Coronary artery (tissue), 2 donors: ENCODE results near the gene RTL1.

Experiments used
- DNase-seq: peaks from one replicate; pipeline ENCODE4 v3.0.0-alpha.2; 2017; ENCODE audit warnings: low spot score
- H3K27ac ChIP-seq, 2 donors: fragments of 200-600 bp; sonication (generic); one replicate each; pipeline ENCODE4 v1.5.1; 2016 to 2019
- H3K4me3 ChIP-seq: fragments of 200-600 bp; sonication (generic); 2 replicates; pipeline ENCODE4 v1.5.1; 2016; ENCODE audit warnings: mild to moderate bottlenecking, moderate library complexity
- TF ChIP-seq, protein P1 (sequence below): fragments of 200-600 bp; sonication (generic); IDR thresholded peaks from one replicate; pipeline ENCODE4 v1.5.1; 2019; ENCODE audit warnings: antibody characterized with exemption

Gene RTL1

DNA sequence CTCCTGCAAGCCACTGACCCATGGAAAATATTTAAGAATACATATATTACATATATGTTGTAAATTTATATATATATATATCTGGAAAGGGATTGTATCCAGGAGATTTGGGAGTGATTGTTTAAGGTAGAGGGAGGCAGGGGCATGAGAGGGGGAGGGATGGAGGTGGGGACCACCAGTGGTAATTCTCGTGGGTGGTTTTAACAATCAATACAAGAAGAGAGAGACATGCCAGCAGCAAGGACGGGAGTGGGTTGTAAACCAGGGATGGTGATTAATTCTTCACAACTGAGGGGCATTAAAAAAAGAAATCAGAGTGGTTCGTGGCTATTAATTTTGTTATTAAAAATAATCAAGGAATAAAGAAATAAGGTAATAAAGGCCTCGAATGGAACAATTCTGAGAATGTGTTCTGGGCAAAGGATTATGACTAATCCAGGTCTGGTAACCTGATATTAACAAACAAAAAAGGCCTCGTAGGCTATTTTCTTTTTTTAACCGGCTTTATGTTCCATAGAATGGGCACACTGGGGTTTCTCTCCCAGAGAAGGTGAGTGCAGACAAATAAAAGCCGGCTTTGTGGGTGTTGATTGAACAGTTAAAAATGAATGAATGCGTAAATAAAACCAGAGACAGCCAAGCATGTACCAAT is 8.3 kb upstream of the RTL1 start:
- Histone ChIP-seq H3K27ac (no peak overlapping the region), H3K4me3 (no peak overlapping the region)
- no peak for DNase-seq
- TF ChIP-seq, protein P1, sequence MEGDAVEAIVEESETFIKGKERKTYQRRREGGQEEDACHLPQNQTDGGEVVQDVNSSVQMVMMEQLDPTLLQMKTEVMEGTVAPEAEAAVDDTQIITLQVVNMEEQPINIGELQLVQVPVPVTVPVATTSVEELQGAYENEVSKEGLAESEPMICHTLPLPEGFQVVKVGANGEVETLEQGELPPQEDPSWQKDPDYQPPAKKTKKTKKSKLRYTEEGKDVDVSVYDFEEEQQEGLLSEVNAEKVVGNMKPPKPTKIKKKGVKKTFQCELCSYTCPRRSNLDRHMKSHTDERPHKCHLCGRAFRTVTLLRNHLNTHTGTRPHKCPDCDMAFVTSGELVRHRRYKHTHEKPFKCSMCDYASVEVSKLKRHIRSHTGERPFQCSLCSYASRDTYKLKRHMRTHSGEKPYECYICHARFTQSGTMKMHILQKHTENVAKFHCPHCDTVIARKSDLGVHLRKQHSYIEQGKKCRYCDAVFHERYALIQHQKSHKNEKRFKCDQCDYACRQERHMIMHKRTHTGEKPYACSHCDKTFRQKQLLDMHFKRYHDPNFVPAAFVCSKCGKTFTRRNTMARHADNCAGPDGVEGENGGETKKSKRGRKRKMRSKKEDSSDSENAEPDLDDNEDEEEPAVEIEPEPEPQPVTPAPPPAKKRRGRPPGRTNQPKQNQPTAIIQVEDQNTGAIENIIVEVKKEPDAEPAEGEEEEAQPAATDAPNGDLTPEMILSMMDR = no peak

DNA sequence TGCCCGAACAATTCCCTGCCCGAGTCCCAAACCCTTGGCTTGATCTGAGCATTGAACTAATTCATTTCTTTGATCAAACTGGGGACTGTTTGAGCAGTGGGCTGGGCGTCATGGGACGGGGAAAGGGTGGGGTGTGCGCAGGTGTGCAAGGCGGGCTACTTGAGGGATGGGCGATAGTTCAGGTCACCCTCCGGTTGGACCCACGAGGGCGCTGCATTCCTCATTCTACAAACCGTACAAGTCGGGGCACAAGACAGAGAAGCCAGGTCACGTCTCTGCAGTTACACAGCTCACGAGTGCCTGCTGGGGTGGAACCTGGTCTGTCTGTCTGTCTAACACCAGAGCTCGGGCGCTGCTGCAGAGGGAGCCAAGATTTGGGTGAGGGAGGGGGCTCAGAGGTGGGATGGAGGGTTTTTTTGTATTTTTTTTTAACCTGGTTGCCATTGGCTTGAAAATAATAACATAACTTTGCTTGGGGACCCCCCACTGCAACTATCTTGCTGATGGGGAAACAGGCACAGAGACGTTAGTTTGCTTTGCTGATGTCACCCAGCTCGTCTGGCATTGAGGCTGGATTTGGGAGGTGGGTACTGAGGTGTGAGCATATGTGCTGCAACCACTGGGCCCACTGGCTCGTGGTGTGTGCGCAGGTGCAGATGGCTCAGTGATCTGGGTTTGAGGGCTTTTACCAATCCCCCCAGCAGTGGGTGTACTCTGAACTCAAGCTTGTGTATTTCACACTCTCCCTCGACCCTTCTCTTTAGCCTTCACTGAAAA is 7.6 kb upstream of the RTL1 start:
- Histone ChIP-seq H3K27ac (no peak overlapping the region), H3K4me3 (no peak overlapping the region)
- no peak for DNase-seq
- TF ChIP-seq, protein P1 = no peak

DNA sequence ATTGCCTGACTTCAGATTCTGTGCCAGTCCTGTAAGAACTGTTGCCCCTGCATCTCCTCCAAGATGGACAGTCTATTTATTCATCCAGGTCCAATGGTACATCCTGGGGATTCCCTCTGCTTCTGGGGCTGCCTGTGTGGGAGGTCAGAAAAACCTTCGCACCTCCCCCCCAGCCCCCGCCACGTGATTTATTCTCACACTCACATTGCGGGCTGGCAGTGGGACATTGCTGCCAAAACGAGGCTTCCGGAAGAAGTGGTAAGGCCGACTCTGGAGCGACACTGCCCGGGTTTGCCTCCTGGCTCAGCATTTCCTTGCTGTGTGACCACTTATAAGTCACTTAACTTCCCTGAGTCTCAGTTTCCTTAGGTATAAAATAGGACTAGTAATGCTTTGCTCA is 5.9 kb upstream of the RTL1 start:
- no peak for DNase-seq
- TF ChIP-seq, protein P1 = no peak
- no peak overlapping the region for H3K4me3 ChIP-seq
- no peak overlapping the region for H3K27ac ChIP-seq

DNA sequence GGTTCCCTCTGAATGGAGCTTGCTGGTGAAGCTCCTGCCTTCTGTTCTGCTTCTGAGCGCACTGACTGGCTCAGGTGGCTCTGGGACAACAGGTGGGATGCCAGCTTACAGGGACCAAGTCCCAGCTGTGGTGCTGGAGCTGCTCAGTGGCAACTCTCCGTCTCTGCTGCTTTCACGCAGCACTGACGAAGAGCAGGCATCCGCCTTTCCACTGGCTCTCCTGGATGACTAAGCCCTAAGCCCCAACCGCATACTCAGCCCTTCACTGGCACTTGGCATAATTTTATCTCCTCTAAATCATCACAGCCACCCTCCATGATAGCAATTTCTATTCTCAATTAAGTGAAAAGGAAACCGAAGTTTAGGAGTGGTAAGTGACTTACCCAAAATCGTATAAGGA is 3.7 kb upstream of the RTL1 start:
- Histone ChIP-seq H3K4me3 (no peak overlapping the region), H3K27ac (no peak overlapping the region)
- no peak for DNase-seq
- TF ChIP-seq, protein P1 = no peak

DNA sequence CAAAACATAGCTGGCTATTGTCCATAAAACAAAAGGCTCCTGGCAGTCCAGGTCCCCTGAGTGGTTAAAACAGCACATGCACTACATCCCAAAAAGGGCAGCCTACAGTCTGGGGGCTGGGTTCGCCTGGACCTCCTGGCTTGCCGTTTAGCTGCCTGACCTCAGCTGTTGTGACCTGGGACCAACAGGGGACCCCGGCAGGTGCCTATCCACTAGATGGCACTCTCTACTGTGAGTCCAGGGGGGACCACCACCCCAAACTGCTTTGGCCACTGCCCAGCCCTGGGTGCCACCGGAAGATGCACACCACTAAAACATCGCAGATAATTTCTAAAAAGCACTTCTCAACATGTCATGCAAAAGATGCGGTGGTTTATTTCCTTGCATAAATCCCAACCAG is 2.9 kb upstream of the RTL1 start:
- TF ChIP-seq, protein P1 = no peak
- DNase-seq = no peak
- H3K27ac ChIP-seq = no peak overlapping the region
- no peak overlapping the region for H3K4me3 ChIP-seq

DNA sequence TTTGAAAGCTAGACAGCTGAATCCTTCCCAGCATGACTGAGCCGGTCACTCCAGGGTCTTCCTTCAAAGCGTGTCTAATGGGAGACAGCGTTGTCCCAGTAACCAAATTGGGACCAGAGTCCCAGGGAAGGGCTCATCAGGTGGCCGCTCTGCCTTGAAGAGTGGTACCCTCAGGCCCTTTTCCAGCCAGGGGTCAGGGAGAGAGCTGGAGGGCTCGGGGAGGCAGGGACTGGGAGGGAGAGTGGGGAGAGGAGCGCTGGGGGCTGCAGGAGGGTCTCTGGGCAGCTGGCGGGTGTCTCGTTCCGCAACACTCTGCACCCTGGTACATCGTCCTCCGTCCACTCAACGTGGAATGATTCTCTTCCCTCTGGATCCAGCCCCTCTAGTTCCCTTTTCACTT is 1.6 kb upstream of the RTL1 start:
- DNase-seq = no peak
- H3K4me3 ChIP-seq = no peak overlapping the region
- TF ChIP-seq, protein P1 = no peak
- H3K27ac ChIP-seq = no peak overlapping the region
